Hematopoietic multipotent progenitor cell treated with erythropoietin and hydrocortisone succinate and interleukin-3 and kit ligand, for 17 days (in vitro differentiated cells): ENCODE measurements around the gene EIF4E2.
"Not testable (repeated sequence)": the region's sequence is repeated elsewhere in the genome, so short reads cannot be mapped to it uniquely, and the experiment has no call there.

Source experiments
- DNase-seq: peaks from one replicate; pipeline ENCODE4 v3.0.0-alpha.2; 2015; ENCODE audit warnings: low spot score

The EIF4E2 gene

GRCh38 chr2:232522623-232523401, 27.7 kb upstream of the EIF4E2 start:
- no peak for DNase-seq

GRCh38 chr2:232523402-232523681, 27.1 kb upstream of the EIF4E2 start:
- no peak for DNase-seq

GRCh38 chr2:232523682-232524597, 26.5 kb upstream of the EIF4E2 start:
- DNase-seq, result no peak

- DNase-seq, result no peak
Observed at GRCh38 chr2:232524771-232525170, 25.7 kb upstream of the EIF4E2 start.

- DNase-seq, result no peak
Observed at GRCh38 chr2:232525199-232525598, 25.3 kb upstream of the EIF4E2 start.

GRCh38 chr2:232525791-232526371, 24.6 kb upstream of the EIF4E2 start, which contains the start of gene CHRND:
Gene CHRND, plus strand, starts transcription at chr2:232526160. Its CDS starts 56 bp downstream, at chr2:232526216.
- no peak for DNase-seq

GRCh38 chr2:232526372-232526941, 24.0 kb upstream of the EIF4E2 start:
- no peak for DNase-seq

GRCh38 chr2:232527905-232528470, 22.5 kb upstream of the EIF4E2 start:
- no peak for DNase-seq

GRCh38 chr2:232528746-232529460, 21.6 kb upstream of the EIF4E2 start:
- DNase-seq, result no peak

- no peak for DNase-seq
Observed at GRCh38 chr2:232529806-232530547, 20.5 kb upstream of the EIF4E2 start.

- no peak for DNase-seq
Observed at GRCh38 chr2:232530626-232531260, 19.7 kb upstream of the EIF4E2 start.

GRCh38 chr2:232532419-232532818, 18.1 kb upstream of the EIF4E2 start:
- no peak for DNase-seq

GRCh38 chr2:232532821-232533220, 17.7 kb upstream of the EIF4E2 start:
- not testable (repeated sequence) for DNase-seq

GRCh38 chr2:232533944-232534710, 16.4 kb upstream of the EIF4E2 start:
- no peak for DNase-seq

- no peak for DNase-seq
Observed at GRCh38 chr2:232534940-232535651, 15.4 kb upstream of the EIF4E2 start.

- DNase-seq, result no peak
Observed at GRCh38 chr2:232535761-232536530, 14.5 kb upstream of the EIF4E2 start.

GRCh38 chr2:232537079-232537478, 13.4 kb upstream of the EIF4E2 start:
- DNase-seq, result peak; percentile 37

- no peak for DNase-seq
Observed at GRCh38 chr2:232537499-232537898, 13.0 kb upstream of the EIF4E2 start.
